D341Med (cell line): ENCODE data around the gene CNN2.
A peak's percentile ranks its signal among the peaks of the same experiment; 100 is the strongest.

Source experiments
- DNase-seq: peaks from one replicate; pipeline ENCODE4 v3.0.0; 2012; ENCODE audit warnings: low spot score

Gene CNN2

DNA sequence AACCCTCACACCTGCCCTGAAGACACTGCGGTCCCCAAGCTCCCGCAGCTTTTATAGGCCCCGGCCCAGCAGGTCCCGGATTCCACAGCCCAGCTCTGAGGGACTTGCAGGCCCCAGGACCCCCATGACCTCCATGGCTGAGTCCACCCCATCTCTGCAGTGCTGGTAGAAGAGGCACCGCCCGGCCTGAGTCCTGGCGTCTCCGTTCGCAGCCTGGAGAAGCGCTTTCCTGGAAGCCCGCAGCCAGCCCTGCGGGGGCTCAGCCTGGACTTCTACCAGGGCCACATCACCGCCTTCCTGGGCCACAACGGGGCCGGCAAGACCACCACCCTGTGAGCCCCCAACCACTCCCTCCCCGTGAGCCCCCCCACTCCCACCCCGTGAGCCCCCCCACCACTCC is 22.7 kb downstream of the CNN2 start:
- no peak for DNase-seq

DNA sequence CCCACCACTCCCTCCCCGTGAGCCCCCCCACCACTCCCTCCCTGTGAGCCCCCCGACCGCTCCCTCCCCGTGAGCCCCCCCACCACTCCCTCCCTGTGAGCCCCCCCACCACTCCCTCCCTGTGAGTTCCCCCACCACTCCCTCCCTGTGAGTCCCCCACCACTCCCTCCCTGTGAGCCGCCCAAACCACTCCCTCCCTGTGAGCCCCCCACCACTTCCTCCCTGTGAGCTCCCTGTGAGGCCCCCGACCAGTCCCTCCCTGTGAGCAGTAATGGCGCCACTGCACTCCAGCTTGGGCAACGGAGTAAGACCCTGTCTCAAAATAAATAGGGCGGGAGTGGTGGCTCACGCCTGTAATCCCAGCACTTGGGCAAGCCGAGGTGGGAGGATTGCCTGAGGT is 23.4 kb downstream of the CNN2 start:
- DNase-seq: no peak

DNA sequence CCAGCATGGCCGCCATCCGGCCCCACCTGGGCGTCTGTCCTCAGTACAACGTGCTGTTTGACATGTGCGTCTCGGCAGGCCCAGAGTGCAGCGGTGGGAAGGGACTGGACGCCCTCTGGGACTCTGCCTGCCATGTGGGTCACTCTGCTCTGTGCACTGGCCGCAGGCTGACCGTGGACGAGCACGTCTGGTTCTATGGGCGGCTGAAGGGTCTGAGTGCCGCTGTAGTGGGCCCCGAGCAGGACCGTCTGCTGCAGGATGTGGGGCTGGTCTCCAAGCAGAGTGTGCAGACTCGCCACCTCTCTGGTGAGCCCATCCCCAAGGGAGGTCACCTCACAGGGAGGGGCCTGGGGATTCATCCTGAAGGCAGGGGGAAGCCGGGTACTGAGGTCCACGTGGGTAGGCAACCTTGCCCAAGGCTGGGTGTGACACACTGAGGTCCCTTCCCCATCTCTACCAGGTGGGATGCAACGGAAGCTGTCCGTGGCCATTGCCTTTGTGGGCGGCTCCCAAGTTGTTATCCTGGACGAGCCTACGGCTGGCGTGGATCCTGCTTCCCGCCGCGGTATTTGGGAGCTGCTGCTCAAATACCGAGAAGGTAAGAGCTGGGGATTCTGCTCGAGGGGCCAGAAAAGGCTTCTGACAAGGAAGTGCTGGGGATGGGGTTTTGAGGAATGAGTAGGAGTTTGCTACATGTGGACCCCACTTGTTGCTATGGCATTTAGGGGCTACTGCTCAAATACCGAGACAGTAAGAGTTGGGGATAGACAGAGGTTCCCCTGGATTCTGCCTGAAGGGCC is 24.8 kb downstream of the CNN2 start:
- DNase-seq: no peak

DNA sequence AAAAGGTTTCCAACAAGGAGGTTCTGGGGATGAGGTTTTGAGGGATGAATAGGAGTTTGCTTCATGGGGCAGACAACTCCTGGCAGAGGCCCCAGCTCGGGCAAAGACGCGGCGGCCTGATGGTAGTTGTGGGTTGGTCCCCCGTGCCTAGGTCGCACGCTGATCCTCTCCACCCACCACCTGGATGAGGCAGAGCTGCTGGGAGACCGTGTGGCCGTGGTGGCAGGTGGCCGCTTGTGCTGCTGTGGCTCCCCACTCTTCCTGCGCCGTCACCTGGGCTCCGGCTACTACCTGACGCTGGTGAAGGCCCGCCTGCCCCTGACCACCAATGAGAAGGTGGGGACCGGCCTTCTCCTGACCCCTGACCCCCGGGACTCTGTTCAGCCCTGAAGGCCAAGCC is 25.4 kb downstream of the CNN2 start:
- DNase-seq: no peak

DNA sequence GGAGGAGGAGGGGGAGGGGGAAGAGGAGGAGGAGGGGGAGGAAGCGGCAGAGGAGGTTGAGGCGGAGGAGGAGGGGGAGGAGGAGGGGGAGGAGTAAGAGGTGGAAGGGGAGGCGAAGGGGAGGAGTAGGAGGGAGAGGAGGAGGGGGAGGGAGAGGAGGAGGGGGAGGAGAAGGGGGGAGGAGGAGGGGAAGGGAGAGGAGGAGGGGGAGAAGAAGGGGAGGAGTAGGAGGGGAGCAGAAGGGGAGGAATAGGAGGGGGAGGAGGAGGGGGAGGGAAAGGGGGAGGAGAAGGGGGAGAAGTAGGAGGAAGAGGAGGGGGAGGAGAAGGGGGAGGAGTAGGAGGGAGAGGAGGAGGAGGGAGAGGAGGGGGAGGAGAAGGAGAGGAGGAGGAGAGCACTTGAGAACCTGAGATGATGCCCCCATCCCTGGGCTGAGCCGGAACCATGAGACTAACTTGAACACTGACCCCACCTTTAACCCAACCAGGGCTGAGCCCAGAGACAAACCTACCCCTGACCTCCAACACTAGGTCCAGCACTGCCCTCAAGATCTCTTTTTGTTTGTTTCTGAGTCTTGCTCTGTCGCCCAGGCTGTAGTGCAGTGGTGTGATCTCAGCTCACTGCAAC is 26.1 kb downstream of the CNN2 start:
- no peak for DNase-seq

DNA sequence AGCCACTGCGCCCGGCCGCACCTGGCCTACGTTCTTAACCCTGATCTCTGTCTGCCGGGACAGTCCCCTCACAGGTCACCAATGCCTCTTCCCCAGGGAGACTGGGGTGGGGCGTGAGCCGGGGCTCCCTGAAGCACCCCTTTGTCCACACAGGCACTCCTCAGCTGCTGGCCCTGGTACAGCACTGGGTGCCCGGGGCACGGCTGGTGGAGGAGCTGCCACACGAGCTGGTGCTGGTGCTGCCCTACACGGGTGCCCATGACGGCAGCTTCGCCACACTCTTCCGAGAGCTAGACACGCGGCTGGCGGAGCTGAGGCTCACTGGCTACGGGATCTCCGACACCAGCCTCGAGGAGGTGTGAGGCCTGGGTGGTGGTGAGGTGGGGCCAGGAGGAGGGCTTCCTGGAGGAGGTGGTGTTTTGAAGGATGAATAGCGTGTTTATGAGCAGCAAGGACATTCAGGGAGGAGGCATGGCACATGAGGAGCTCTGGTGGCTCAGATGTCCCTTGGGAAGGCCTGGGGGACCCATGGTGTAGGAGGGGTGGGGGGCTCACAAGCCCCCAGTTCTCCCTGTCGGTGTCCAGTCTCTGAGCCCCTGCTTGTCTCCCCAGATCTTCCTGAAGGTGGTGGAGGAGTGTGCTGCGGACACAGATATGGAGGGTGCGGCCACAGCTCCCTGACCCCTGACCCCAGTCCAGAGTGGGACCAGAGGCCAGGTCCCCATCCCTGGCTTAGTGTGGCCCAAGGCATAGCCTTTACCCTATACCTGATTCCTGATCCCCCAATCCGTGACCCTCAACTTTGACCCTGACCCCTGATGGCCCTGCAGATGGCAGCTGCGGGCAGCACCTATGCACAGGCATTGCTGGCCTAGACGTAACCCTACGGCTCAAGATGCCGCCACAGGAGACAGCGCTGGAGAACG is 27.0 kb downstream of the CNN2 start:
- no peak for DNase-seq

DNA sequence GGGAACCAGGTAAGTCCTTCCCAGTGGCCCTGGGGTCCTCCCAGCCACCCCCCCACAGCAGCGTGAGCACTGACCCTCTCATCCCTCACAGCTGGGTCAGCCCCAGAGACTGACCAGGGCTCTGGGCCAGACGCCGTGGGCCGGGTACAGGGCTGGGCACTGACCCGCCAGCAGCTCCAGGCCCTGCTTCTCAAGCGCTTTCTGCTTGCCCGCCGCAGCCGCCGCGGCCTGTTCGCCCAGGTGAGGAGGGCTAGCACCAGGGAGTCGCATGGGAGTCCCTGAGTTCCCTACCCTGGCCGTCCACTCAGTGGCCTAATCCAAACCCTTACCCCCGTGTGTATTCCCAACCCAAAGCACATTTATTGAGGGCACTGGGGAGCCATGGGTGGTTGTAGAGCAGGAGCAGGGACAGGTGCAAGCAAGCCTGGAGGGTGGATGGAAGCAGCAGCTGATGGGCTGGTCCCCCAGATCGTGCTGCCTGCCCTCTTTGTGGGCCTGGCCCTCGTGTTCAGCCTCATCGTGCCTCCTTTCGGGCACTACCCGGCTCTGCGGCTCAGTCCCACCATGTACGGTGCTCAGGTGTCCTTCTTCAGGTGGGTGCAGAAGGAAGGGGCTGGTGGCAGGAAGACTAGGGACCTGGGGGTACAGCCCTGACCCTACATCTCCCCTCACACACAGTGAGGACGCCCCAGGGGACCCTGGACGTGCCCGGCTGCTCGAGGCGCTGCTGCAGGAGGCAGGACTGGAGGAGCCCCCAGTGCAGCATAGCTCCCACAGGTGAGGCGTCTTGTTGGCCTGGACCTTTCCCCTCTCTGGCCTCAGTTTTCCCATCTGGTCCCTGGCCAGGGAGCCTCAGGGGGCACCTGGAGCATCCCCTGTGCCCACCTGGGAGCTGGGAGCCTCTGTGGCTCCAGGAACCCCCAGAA is 28.0 kb downstream of the CNN2 start:
- no peak for DNase-seq

DNA sequence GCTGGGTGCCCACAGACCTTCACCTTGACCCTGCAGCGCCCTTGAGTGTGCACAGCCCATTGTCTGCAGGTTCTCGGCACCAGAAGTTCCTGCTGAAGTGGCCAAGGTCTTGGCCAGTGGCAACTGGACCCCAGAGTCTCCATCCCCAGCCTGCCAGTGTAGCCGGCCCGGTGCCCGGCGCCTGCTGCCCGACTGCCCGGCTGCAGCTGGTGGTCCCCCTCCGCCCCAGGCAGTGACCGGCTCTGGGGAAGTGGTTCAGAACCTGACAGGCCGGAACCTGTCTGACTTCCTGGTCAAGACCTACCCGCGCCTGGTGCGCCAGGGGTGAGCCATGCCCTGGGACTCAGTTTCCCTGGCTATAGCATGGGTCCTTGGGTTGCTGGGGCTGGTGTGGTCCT is 28.6 kb downstream of the CNN2 start:
- no peak for DNase-seq

DNA sequence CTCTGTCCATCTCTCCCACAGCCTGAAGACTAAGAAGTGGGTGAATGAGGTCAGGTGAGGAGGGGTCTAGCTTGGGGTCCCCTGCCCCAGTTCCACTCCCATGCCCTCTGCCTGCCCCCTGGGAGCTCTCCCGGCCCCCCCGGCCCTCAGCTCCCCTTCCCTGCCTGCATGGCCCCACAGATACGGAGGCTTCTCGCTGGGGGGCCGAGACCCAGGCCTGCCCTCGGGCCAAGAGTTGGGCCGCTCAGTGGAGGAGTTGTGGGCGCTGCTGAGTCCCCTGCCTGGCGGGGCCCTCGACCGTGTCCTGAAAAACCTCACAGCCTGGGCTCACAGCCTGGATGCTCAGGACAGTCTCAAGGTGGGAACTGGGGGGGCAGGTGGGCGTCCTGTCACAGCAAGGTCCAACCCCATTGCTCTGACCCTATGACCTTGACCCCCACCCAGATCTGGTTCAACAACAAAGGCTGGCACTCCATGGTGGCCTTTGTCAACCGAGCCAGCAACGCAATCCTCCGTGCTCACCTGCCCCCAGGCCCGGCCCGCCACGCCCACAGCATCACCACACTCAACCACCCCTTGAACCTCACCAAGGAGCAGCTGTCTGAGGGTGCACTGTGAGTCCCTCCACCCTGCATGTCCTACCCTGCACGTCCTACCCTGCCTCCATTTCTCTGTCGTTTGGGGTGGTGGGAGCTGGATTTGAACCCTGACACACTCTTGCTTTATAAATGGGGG is 29.6 kb downstream of the CNN2 start:
- no peak for DNase-seq

DNA sequence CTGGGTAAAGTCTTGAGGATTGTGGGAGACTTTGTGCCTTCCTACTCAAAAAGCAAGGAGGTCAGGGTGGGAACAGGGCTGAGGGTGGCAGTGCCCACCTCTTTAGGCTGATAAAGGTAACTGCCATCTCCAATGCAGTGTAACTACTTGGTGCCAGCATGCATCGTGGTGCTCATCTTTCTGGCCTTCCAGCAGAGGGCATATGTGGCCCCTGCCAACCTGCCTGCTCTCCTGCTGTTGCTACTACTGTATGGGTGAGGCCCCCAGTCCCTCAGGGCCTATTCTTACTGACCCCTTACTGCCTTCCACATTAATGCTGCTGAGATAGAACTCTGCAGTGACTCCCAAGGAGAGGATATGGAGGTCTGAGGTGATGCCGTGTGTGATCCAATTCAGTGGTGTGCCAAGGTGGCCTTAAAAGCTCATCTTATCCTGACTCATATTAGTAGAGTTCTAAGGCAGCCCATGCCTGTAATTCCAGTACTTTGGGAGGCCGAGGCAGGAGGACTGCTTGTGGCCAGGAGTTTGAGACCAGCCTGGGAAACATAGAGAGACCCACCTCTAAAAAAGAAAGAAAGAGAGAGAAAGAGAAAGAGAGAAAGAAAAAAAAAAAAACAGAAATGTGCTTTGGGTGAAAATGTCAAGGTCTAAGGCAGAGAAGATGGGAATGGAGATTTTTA is 30.9 kb downstream of the CNN2 start:
- no peak for DNase-seq

DNA sequence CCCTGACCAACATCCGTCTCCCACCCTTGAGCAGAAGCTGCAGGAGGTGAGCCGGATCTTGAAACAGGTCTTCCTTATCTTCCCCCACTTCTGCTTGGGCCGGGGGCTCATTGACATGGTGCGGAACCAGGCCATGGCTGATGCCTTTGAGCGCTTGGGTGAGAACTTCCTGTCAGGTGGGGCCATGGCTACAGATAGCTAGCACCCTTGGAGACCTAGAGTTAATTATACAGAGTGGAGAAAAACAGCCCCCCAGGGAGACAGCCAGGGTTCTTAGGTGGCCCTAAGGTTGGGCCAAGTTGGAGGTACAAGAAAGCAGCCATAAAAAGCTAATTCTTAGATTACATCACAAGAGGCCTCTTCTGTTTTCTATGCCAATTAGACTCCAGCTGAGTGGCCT is 31.7 kb downstream of the CNN2 start:
- no peak for DNase-seq

DNA sequence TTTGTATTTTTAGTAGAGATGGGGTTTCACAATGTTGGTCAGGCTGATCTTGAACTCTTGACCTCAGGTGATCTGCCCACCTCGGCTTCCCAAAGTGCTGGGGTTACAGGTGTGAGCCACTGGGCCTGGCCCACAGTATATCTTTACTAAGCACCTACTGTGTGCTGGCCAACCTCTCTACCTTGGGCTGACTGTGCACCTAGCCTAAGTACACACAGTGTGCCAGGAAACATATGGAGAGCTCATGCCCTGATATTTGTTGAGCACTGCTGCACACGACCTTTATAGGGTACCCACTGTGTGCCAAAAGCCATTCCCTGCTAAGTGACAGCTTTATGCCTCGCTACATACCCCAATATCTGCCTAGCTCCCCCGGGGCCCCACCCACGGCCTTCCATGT is 34.3 kb downstream of the CNN2 start:
- DNase-seq: no peak

DNA sequence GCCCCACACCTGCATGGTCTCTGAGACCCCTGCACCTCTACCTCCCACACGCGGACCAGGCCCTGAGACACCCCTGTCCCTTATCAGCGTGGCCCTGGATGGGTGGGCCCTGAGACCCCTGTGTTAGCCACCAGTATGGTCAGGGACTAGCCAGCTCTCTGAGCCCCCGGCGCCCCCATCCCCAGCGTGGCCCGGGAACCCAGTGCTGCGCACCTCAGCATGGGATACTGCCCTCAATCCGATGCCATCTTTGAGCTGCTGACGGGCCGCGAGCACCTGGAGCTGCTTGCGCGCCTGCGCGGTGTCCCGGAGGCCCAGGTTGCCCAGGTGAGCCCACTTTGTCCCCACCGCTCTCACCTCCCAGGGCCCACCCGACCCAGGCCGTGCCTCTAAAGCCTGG is 35.6 kb downstream of the CNN2 start:
- DNase-seq: no peak

DNA sequence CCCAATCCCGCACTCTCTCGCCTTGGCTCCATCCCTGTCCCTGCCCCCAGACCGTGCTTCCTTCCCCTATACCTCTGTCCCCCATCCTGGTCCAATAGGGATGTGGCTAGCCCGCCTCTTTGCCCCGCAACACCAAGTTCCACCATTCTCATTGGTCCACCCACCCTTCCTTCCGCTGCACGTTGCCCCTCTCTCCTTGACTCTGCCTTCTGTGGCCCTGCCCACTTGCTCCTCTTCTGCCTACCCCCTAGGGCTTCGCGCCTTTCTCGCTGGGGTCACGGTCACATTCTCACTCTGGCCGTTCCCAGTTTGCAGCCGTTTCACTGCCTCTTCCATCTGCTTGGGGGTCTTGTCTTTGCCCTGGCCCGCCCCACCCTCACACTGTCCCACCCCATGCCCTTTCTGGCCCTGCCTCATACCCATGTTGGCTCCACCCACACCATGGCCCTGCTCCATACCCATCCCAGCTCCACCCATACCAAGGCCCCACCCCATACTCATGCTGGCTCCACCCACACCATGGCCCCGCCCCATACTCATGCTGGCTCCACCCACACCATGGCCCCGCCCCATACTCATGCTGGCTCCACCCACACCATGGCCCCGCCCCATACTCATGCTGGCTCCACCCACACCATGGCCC is 36.1 kb downstream of the CNN2 start:
- DNase-seq: no peak

DNA sequence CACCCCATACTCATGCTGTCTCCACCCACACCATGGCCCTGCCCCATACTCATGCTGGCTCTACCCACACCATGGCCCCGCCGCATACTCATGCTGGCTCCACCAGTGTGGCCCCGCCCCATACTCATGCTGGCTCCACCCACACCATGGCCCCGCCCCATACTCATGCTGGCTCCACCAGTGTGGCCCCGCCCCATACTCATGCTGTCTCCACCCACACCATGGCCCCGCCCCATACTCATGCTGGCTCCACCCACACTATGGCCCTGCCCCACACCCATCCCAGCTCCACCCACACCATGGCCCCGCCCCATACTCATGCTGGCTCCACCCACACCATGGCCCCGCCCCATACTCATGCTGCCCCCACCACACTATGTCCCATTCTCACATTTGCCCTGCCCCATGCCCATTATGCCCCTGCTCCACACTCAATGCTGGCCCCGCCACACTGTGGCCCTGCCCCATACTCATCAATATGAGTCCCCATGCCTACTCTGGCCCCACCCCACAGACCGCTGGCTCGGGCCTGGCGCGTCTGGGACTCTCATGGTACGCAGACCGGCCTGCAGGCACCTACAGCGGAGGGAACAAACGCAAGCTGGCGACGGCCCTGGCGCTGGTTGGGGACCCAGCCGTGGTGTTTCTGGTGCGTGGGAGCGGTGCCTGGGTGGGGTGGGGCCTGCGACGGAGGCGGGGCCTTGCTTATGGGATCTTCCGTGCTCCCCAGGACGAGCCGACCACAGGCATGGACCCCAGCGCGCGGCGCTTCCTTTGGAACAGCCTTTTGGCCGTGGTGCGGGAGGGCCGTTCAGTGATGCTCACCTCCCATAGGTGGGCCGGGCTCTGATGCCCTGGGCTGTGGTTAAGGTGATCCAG is 36.9 kb downstream of the CNN2 start:
- no peak for DNase-seq

DNA sequence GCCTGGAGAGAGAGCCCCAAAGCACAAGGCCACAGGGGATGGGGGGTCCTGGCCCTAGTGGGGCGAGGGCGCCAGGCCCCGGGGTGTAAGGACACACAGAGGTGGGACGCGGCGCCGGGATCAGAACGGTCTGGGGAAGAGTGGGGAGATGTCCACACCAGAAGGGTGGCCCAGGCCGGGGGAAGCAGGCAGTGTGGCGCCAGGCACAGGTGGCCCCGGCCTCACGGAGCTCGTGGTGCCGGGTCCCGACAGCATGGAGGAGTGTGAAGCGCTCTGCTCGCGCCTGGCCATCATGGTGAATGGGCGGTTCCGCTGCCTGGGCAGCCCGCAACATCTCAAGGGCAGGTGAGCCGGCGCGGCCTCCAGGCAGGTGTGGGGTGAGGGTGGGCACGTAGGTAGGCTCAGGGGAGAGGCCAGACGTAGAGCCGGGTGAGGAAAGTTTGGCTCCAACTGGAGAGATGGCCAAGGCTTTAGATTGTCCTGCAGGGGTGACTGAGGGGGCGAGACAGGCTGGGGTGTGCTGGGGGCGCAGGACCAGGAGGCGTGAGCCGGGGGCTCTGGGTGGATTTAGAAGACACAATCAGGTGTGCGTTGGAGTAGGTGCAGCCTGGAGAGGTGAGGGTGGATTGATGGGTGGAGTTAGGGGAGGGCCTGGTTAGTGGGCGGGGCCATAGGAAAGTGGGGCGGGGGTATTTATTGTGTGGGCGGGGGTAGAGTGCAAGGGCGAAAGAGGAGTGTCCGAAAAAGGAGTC is 37.7 kb downstream of the CNN2 start:
- no peak for DNase-seq

DNA sequence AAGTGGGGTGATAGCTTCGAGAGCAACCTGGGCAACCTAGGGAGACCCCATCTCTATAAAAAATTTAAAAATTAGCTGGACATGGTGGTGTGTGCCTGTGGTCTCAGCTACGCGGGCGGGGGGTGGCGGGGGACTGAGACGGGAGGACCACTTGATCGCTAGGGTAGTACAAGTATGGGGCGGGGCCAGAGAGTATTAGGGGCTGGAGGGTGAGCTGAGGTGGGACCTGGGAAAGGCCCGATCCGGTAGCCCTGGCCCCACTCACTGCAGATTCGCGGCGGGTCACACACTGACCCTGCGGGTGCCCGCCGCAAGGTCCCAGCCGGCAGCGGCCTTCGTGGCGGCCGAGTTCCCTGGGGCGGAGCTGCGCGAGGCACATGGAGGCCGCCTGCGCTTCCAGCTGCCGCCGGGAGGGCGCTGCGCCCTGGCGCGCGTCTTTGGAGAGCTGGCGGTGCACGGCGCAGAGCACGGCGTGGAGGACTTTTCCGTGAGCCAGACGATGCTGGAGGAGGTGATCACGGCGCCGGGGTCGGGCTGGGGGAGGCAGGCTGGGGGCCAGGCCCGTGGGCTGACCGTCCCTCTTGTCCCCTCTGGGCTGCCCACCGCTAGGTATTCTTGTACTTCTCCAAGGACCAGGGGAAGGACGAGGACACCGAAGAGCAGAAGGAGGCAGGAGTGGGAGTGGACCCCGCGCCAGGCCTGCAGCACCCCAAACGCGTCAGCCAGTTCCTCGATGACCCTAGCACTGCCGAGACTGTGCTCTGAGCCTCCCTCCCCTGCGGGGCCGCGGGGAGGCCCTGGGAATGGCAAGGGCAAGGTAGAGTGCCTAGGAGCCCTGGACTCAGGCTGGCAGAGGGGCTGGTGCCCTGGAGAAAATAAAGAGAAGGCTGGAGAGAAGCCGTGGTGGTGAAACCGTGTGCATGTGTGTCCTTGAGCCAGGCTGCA is 38.5 kb downstream of the CNN2 start:
- DNase-seq: peak; percentile 90
